HG03575 (cell line): ENCODE results near the gene GPR151.

Experiments used
- ATAC-seq: cut with Tn5 transposase; IDR thresholded peaks from one replicate; pipeline ENCODE4 v1.9.1; 2021; ENCODE audit not compliant: unreplicated experiment, insufficient number of reproducible peaks, low FRiP score; ENCODE audit errors: extremely low read depth

The GPR151 gene

GRCh38 chr5:146523698-146524097, 7.7 kb upstream of the GPR151 start:
- no peak for ATAC-seq

- no peak for ATAC-seq
These were observed 5.6 kb upstream of the GPR151 start for GRCh38 chr5:146521403-146522106.

- no peak for ATAC-seq
These were observed 4.7 kb upstream of the GPR151 start for GRCh38 chr5:146520731-146521130.

- no peak for ATAC-seq
These were observed 3.6 kb upstream of the GPR151 start for GRCh38 chr5:146519554-146519953.

- no peak for ATAC-seq
These were observed 378 bp downstream of the GPR151 start for GRCh38 chr5:146515473-146516150.

GRCh38 chr5:146514575-146514974, 1.4 kb downstream of the GPR151 start:
- ATAC-seq, result no peak

GRCh38 chr5:146513462-146513861, 2.5 kb downstream of the GPR151 start:
- ATAC-seq, result no peak

- ATAC-seq, result no peak
These were observed 5.3 kb downstream of the GPR151 start for GRCh38 chr5:146510559-146511125.

- no peak for ATAC-seq
These were observed 8.6 kb downstream of the GPR151 start for GRCh38 chr5:146507428-146507827.

GRCh38 chr5:146499680-146500079, 16.3 kb downstream of the GPR151 start:
- ATAC-seq, result no peak

GRCh38 chr5:146494656-146495055, 21.3 kb downstream of the GPR151 start:
- ATAC-seq, result no peak

GRCh38 chr5:146490089-146490843, 25.7 kb downstream of the GPR151 start:
- no peak for ATAC-seq

GRCh38 chr5:146484714-146485391, 31.1 kb downstream of the GPR151 start:
- ATAC-seq, result no peak

GRCh38 chr5:146482775-146483174, 33.2 kb downstream of the GPR151 start:
- ATAC-seq, result no peak

GRCh38 chr5:146475906-146476305, 40.1 kb downstream of the GPR151 start:
- ATAC-seq, result no peak

GRCh38 chr5:146475190-146475780, 40.7 kb downstream of the GPR151 start:
- no peak for ATAC-seq

GRCh38 chr5:146474065-146474464, 41.9 kb downstream of the GPR151 start:
- no peak for ATAC-seq

GRCh38 chr5:146467760-146468159, 48.2 kb downstream of the GPR151 start:
- ATAC-seq, result no peak
